IMR-90 (cell line): ENCODE results near the gene NPR3. TPM values are rescaled to one million over a fixed set of nuclear protein-coding genes. Genes with fewer than 3 reads are reported as not detected.

ENCODE experiments used
- ATAC-seq: fragments of 200-7000 bp; cut with Tn5 transposase; 2 replicates; pipeline ENCODE4 v1.9.1; 2020; ENCODE audit warnings: low read depth, mild to moderate bottlenecking, moderate library complexity
- BruUV-seq: library from RNA; stranded (reverse); fragments of 400-500 nt; replicated peaks from 2 replicates; lab custom pipeline; 2021; lab: Mats Ljungman, UMichigan
- CTCF ChIA-PET: fragments of 300-600 bp; formaldehyde crosslinking; extraction: SDS; loops from one replicate; lab custom pipeline; 2021; ENCODE audit warnings: antibody characterized with exemption; lab: Yijun Ruan, JAX
- POLR2A ChIA-PET: fragments of 300-600 bp; sonication (Branson Sonifier 250); formaldehyde crosslinking; loops from one replicate; lab custom pipeline; 2022; ENCODE audit warnings: antibody characterized with exemption; ENCODE audit not compliant: unreplicated experiment; lab: Charles Lee
- DNase-seq: peaks from one replicate; pipeline ENCODE4 v3.0.0; 2013
- H2AFZ ChIP-seq: replicated peaks from 2 replicates; pipeline ENCODE3; 2013; ENCODE audit warnings: low read length, mild to moderate bottlenecking; ENCODE audit not compliant: poor library complexity
- H2AK5ac ChIP-seq: 2 replicates; pipeline ENCODE4 v1.6.1; 2013; ENCODE audit warnings: low read depth, low read length, inconsistent platforms
- H2AK9ac ChIP-seq: replicated peaks from 2 replicates; pipeline ENCODE3; 2013; ENCODE audit warnings: mild to moderate bottlenecking, low read depth, low read length, moderate library complexity; ENCODE audit not compliant: poor library complexity
- H2BK120ac ChIP-seq: 2 replicates; pipeline ENCODE4 v1.6.1; 2013; ENCODE audit warnings: low read depth, low read length, inconsistent platforms
- H2BK15ac ChIP-seq: 3 replicates; pipeline ENCODE4 v1.6.1; 2013; ENCODE audit warnings: low read depth, low read length, inconsistent platforms
- H2BK20ac ChIP-seq: 2 replicates; pipeline ENCODE4 v1.6.1; 2013; ENCODE audit warnings: low read depth, mild to moderate bottlenecking, inconsistent platforms, low read length, moderate library complexity
- H2BK5ac ChIP-seq: 2 replicates; pipeline ENCODE4 v1.6.1; 2013; ENCODE audit warnings: mild to moderate bottlenecking, low read depth, low read length, inconsistent platforms; ENCODE audit not compliant: poor library complexity, severe bottlenecking
- H3K14ac ChIP-seq: replicated peaks from 2 replicates; pipeline ENCODE4 v1.6.1; 2013; ENCODE audit warnings: low read depth, low read length, inconsistent platforms
- H3K18ac ChIP-seq: 2 replicates; pipeline ENCODE4 v1.6.1; 2013; ENCODE audit warnings: low read depth, low read length, control low read depth
- H3K23ac ChIP-seq: 2 replicates; pipeline ENCODE4 v1.6.1; 2013; ENCODE audit warnings: low read depth, low read length, inconsistent platforms
- H3K27ac ChIP-seq: 2 replicates; pipeline ENCODE4 v1.5.1; 2013; ENCODE audit warnings: mild to moderate bottlenecking, control low read depth, low read length; ENCODE audit not compliant: insufficient read depth
- H3K27me3 ChIP-seq: 2 replicates; pipeline ENCODE4 v1.6.1; 2013; ENCODE audit warnings: low read length; ENCODE audit not compliant: control insufficient read depth, insufficient read depth
- H3K36me3 ChIP-seq: 2 replicates; pipeline ENCODE4 v1.6.1; 2013; ENCODE audit warnings: low read length, mixed read lengths; ENCODE audit not compliant: control insufficient read depth, insufficient read depth
- H3K4ac ChIP-seq: 2 replicates; pipeline ENCODE4 v1.6.1; 2013; ENCODE audit warnings: low read depth, low read length, inconsistent platforms
- H3K4me1 ChIP-seq: 2 replicates; pipeline ENCODE4 v1.6.1; 2013; ENCODE audit warnings: low read length, mixed read lengths; ENCODE audit not compliant: control insufficient read depth, insufficient read depth
- H3K4me2 ChIP-seq: 2 replicates; pipeline ENCODE4 v1.6.1; 2013; ENCODE audit warnings: low read depth, mild to moderate bottlenecking, control low read depth, low read length, moderate library complexity
- H3K4me3 ChIP-seq: 2 replicates; pipeline ENCODE4 v1.5.1; 2013; ENCODE audit warnings: low read depth, mild to moderate bottlenecking, control low read depth, low read length, moderate library complexity; ENCODE audit not compliant: insufficient read depth
- H3K56ac ChIP-seq: 2 replicates; pipeline ENCODE4 v1.6.1; 2013; ENCODE audit warnings: low read length, inconsistent platforms; ENCODE audit not compliant: insufficient read depth; ENCODE audit errors: extremely low read depth
- H3K79me1 ChIP-seq, 2 experiments: 2 replicates each; pipeline ENCODE4 v1.6.1; 2013; ENCODE audit warnings: low read length in 2 of 2, inconsistent platforms in 1 of 2, low read depth in 1 of 2
- H3K9ac ChIP-seq: 2 replicates; pipeline ENCODE4 v1.6.1; 2013; ENCODE audit warnings: low read depth, low read length, control low read depth
- H3K9me1 ChIP-seq: 2 replicates; pipeline ENCODE4 v1.6.1; 2013; ENCODE audit warnings: low read length, inconsistent platforms; ENCODE audit not compliant: insufficient read depth
- H3K9me3 ChIP-seq: 2 replicates; pipeline ENCODE4 v1.6.1; 2013; ENCODE audit warnings: low read length; ENCODE audit not compliant: control insufficient read depth, insufficient read depth
- H4K20me1 ChIP-seq: 2 replicates; pipeline ENCODE4 v1.6.1; 2013; ENCODE audit warnings: low read length, inconsistent platforms; ENCODE audit not compliant: insufficient read depth
- H4K5ac ChIP-seq: 2 replicates; pipeline ENCODE4 v1.6.1; 2013; ENCODE audit warnings: mild to moderate bottlenecking, low read depth, low read length, control low read depth
- H4K8ac ChIP-seq, 2 experiments: 2 replicates each; pipeline ENCODE4 v1.6.1; 2013; ENCODE audit warnings: low read depth in 2 of 2, low read length in 2 of 2, control low read depth in 1 of 2, inconsistent platforms in 1 of 2
- H4K91ac ChIP-seq: 2 replicates; pipeline ENCODE4 v1.6.1; 2013; ENCODE audit warnings: low read depth, low read length, inconsistent platforms; ENCODE audit not compliant: insufficient read depth
- WGBS, 2 experiments: methylation state at CpG; one replicate each; pipeline versions ENCODE4 v1.1.5 to v1.1.7; 2013; ENCODE audit warnings: missing lambda C conversion rate in 2 of 2; ENCODE audit not compliant: insufficient read length in 1 of 2; ENCODE audit errors: extremely low coverage in 2 of 2; 5-methylcytosine and 5-hydroxymethylcytosine counted together
- dilution Hi-C: fragments of 300-500 bp; cut with HindIII; formaldehyde crosslinking; loops from one replicate; pipeline ENCODE4 v1.14.3; 2018; ENCODE audit warnings: low sequenced_read_pairs; ENCODE audit not compliant: unreplicated experiment
- in situ Hi-C: fragments of 300-500 bp; cut with MboI; formaldehyde crosslinking; loops from 3 replicates; pipeline ENCODE4 v1.14.3; 2019; ENCODE audit warnings: low sequenced_read_pairs, inconsistent platforms, mixed read lengths
- intact Hi-C: fragments of 100-400 bp; cut with micrococcal nuclease; formaldehyde crosslinking; loops from 2 replicates; pipeline ENCODE4 v1.10.0; 2022
- polyA plus RNA-seq, 3 experiments: library from polyadenylated mRNA; depleted of rRNA; stranded (reverse); fragments of >200 nt; gene quantifications; 2 replicates each; pipeline ENCODE4 v1.2.3, GENCODE V29; 2012; ENCODE audit warnings: low replicate concordance in 1 of 3
- total RNA-seq: library from RNA; depleted of rRNA; stranded (reverse); fragments of >200 nt; gene quantifications from 2 replicates; pipeline ENCODE4 v1.2.3, GENCODE V29; 2012
- TF ChIP-seq, protein P1 (sequence below): conservative IDR thresholded peaks from 2 replicates; pipeline ENCODE4 v1.5.1; 2012; ENCODE audit warnings: mild to moderate bottlenecking, low read depth, low read length, improper control_type of control experiment

The NPR3 gene
- total and polyA plus RNA-seq, 2 of the 4 experiments (the other 2 are of a cell fraction), result 24.6 to 88.2 TPM

- ATAC-seq (no peak), DNase-seq (no peak)
- H2AK9ac ChIP-seq, result no peak overlapping the region
- CTCF ChIA-PET, result no interaction called here
- no peak overlapping the region for H3K23ac ChIP-seq
- no peaks in the 10 kb centered on the region for H3K9me1 ChIP-seq
- H2BK5ac ChIP-seq, result no peak overlapping the region
- H3K4me2 ChIP-seq, result no peak overlapping the region
- H2BK15ac ChIP-seq, result no peak overlapping the region
- dilution Hi-C loops, result no loop called here
- H3K9ac ChIP-seq, result no peak overlapping the region
- no peak overlapping the region for H4K8ac ChIP-seq
- no peak overlapping the region for H3K4ac ChIP-seq
- POLR2A ChIA-PET, result no interaction called here
- BruUV-seq, result no TSS peak
- H4K91ac ChIP-seq, result no peak overlapping the region
- no peaks in the 10 kb centered on the region for H3K4me1 ChIP-seq
- H3K36me3 ChIP-seq, result no peaks in the 10 kb centered on the region
- no peak overlapping the region for H2BK20ac ChIP-seq
- no peak overlapping the region for H3K27ac ChIP-seq
- no peaks in the 10 kb centered on the region for H3K79me1 ChIP-seq
- no peak overlapping the region for H2AK5ac ChIP-seq
- H3K14ac ChIP-seq, result no peak overlapping the region
- WGBS, 2 experiments, result no CpG with 5 or more reads among the region's 12 CpGs
- no peak overlapping the region for H3K56ac ChIP-seq
- no peak overlapping the region for H2AFZ ChIP-seq
- no peak overlapping the region for H2BK120ac ChIP-seq
- intact Hi-C loops, result no loop called here
- H3K4me3 ChIP-seq, result no peak overlapping the region
- H4K20me1 ChIP-seq, result no peaks in the 10 kb centered on the region
- H3K9me3 ChIP-seq, result peaks cover 12% of the 10 kb centered on the region
- H4K5ac ChIP-seq, result no peak overlapping the region
- in situ Hi-C loops, result no loop called here
- peaks cover 1% of the 10 kb centered on the region for H3K27me3 ChIP-seq
- TF ChIP-seq, protein P1, sequence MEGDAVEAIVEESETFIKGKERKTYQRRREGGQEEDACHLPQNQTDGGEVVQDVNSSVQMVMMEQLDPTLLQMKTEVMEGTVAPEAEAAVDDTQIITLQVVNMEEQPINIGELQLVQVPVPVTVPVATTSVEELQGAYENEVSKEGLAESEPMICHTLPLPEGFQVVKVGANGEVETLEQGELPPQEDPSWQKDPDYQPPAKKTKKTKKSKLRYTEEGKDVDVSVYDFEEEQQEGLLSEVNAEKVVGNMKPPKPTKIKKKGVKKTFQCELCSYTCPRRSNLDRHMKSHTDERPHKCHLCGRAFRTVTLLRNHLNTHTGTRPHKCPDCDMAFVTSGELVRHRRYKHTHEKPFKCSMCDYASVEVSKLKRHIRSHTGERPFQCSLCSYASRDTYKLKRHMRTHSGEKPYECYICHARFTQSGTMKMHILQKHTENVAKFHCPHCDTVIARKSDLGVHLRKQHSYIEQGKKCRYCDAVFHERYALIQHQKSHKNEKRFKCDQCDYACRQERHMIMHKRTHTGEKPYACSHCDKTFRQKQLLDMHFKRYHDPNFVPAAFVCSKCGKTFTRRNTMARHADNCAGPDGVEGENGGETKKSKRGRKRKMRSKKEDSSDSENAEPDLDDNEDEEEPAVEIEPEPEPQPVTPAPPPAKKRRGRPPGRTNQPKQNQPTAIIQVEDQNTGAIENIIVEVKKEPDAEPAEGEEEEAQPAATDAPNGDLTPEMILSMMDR, result no peak
- H3K18ac ChIP-seq, result no peak overlapping the region
These were observed 37.8 kb upstream of the NPR3 start for GRCh38 chr5:32673272-32673671.
